Lower leg skin (tissue), 4 donors: ENCODE measurements around the gene PHYHD1. TPM values are rescaled to one million over a fixed set of nuclear protein-coding genes. Genes with fewer than 3 reads are reported as not detected.

ENCODE experiments used
- DNase-seq, 2 donors: peaks; one replicate each; pipeline ENCODE4 v3.0.0-alpha.2; 2019; ENCODE audit warnings: low spot score in 2 of 2
- H3K4me3 ChIP-seq: fragments of 200-600 bp; sonication (generic); 2 replicates; pipeline ENCODE4 v1.5.1; 2017; ENCODE audit warnings: mild to moderate bottlenecking, low read depth; ENCODE audit not compliant: poor library complexity, severe bottlenecking
- POLR2A ChIP-seq, 2 donors: fragments of 450-650 bp; IDR thresholded peaks; one replicate each; pipeline ENCODE4 v1.6.1; 2016 to 2017; ENCODE audit warnings: antibody characterized with exemption in 2 of 2, mild to moderate bottlenecking in 1 of 2, moderate library complexity in 1 of 2
- WGBS, 2 donors: methylation state at CpG; one replicate each; pipeline ENCODE4 v1.1.5; 2018; 5-methylcytosine and 5-hydroxymethylcytosine counted together
- intact Hi-C: fragments of 100-400 bp; cut with DNase I; formaldehyde crosslinking; loops from one replicate; pipeline ENCODE4 v1.15.0; 2023; ENCODE audit warnings: low total_unique reads
- total RNA-seq, 4 donors: library from RNA; depleted of rRNA; stranded (reverse); fragments of >200 nt; gene quantifications; one replicate each; pipeline ENCODE4 v1.1.0, GENCODE V29; 2016
- TF ChIP-seq, protein P1 (sequence below), 3 donors: fragments of 450-650 bp; IDR thresholded peaks; one replicate each; pipeline ENCODE4 v1.5.1; 2016; ENCODE audit warnings: antibody characterized with exemption in 3 of 3, mild to moderate bottlenecking in 3 of 3, moderate library complexity in 2 of 3

PHYHD1 gene
- total RNA-seq, 4 donors from 2014 or later: 31.3 to 60.2 (median 50.6) TPM

- no peak for TF ChIP-seq POLR2A (IDR thresholded peaks at IDR 0.05)
- TF ChIP-seq, protein P1, sequence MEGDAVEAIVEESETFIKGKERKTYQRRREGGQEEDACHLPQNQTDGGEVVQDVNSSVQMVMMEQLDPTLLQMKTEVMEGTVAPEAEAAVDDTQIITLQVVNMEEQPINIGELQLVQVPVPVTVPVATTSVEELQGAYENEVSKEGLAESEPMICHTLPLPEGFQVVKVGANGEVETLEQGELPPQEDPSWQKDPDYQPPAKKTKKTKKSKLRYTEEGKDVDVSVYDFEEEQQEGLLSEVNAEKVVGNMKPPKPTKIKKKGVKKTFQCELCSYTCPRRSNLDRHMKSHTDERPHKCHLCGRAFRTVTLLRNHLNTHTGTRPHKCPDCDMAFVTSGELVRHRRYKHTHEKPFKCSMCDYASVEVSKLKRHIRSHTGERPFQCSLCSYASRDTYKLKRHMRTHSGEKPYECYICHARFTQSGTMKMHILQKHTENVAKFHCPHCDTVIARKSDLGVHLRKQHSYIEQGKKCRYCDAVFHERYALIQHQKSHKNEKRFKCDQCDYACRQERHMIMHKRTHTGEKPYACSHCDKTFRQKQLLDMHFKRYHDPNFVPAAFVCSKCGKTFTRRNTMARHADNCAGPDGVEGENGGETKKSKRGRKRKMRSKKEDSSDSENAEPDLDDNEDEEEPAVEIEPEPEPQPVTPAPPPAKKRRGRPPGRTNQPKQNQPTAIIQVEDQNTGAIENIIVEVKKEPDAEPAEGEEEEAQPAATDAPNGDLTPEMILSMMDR (IDR thresholded peaks at IDR 0.05): no peak
- no peak for DNase-seq
- 58 to 68% methylated on average over 8 of the region's 8 CpGs for WGBS, 2 donors
- no peak overlapping the region for H3K4me3 ChIP-seq
- intact Hi-C loops: no loop called here
These were observed 35.4 kb upstream of the PHYHD1 start for GRCh38 chr9:128885376-128885775.

- no peak for TF ChIP-seq POLR2A (IDR thresholded peaks at IDR 0.05)
- TF ChIP-seq, protein P1 (IDR thresholded peaks at IDR 0.05): no peak
- no peak for DNase-seq
- no peak overlapping the region for H3K4me3 ChIP-seq
- 70 to 73% methylated on average over 15 of the region's 15 CpGs for WGBS, 2 donors
- intact Hi-C loops: no loop called here
These were observed 35.0 kb upstream of the PHYHD1 start for GRCh38 chr9:128885798-128886197.

GRCh38 chr9:128886211-128886891 is 34.4 kb upstream of the PHYHD1 start:
- no peak overlapping the region for H3K4me3 ChIP-seq
- WGBS, 2 donors: 67 to 68% methylated on average over 13 of the region's 13 CpGs
- intact Hi-C loops: no loop called here
- TF ChIP-seq, protein P1 (IDR thresholded peaks at IDR 0.05): no peak
- TF ChIP-seq POLR2A (IDR thresholded peaks at IDR 0.05): no peak
- no peak for DNase-seq

GRCh38 chr9:128887049-128887448 is 33.7 kb upstream of the PHYHD1 start:
- H3K4me3 ChIP-seq: no peak overlapping the region
- TF ChIP-seq, protein P1 (IDR thresholded peaks at IDR 0.05): no peak
- no peak for TF ChIP-seq POLR2A (IDR thresholded peaks at IDR 0.05)
- no peak for DNase-seq
- 92 to 94% methylated on average over 3 of the region's 3 CpGs for WGBS, 2 donors
- intact Hi-C loops: no loop called here

GRCh38 chr9:128887914-128888350 is 32.9 kb upstream of the PHYHD1 start:
- WGBS, 2 donors: 26 to 36% methylated on average over 9 of the region's 9 CpGs
- H3K4me3 ChIP-seq: no peak overlapping the region
- no peak for DNase-seq
- intact Hi-C loops: no loop called here
- TF ChIP-seq, protein P1 (IDR thresholded peaks at IDR 0.05): no peak
- TF ChIP-seq POLR2A (IDR thresholded peaks at IDR 0.05): no peak
